ENCODE data around the gene HKDC1.
"Not testable (repeated sequence)": the region's sequence is repeated elsewhere in the genome, so short reads cannot be mapped to it uniquely, and the experiment has no call there.

The HKDC1 gene

DNA sequence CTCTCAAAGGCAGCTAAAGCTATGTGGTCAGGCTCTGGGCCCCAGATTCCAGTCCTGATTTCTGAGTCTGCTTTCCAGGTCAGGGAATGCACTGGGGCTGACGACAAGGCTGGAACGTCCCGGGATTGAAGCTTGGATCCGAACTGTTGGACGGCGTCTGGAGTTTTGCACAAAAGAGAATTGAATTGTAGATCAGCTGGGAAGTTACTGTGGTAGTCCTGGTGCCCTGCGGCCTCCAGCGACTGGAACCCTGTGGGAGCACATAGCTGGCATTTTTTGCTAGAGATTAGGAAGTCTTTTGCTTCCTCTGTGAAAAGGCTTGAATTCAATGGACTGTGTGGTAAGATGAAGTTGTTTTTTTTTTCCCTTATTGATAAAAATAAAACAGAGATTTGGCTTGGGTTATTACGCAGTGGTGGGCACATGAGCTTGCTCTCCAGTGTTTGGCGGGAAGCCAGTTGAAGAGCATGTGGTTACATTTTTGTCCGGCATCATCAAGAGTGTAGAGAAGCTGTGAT is 58.4 kb downstream of the HKDC1 start, which contains the start of gene HK1:
HK1 (plus strand) TSS at position 51 of the 518 bp plus-strand sequence.
- DNase-seq (ENCODE audit: low read depth in 2 of 2): no peak

- no peak for DNase-seq (ENCODE audit: low read depth in 2 of 2)
These were observed 59.0 kb downstream of the HKDC1 start for GRCh38 chr10:69279110-69279509.

GRCh38 chr10:69281507-69282413 is 61.6 kb downstream of the HKDC1 start:
- no peak for DNase-seq (ENCODE audit: low read depth in 2 of 2)

- not testable (repeated sequence) for DNase-seq (ENCODE audit: low read depth in 2 of 2)
These were observed 64.3 kb downstream of the HKDC1 start for GRCh38 chr10:69284402-69284801.

DNA sequence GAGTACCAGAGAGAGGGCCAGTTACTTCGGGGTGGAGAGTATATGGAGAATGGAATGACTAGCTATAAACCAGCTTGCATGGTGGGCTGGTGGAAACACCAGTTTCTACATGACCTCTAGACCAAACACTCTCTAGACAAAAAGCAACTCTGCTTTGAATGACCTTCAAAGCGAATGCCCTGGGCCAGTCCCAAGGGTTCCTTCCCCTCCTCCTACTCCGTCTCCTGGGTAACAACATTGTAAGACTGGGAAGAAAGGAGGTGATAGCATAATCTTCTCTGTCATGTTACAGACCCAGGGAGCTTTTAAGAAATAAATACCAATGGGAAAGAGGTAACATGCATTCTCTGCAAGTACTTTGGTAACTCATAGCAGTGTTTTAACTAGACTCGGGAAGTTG is 65.6 kb downstream of the HKDC1 start:
- DNase-seq (ENCODE audit: low read depth in 2 of 2): no peak

GRCh38 chr10:69287181-69287580 is 67.0 kb downstream of the HKDC1 start:
- DNase-seq (ENCODE audit: low read depth in 2 of 2): no peak

GRCh38 chr10:69290993-69291392 is 70.9 kb downstream of the HKDC1 start:
- DNase-seq (ENCODE audit: low read depth in 2 of 2): no peak

DNA sequence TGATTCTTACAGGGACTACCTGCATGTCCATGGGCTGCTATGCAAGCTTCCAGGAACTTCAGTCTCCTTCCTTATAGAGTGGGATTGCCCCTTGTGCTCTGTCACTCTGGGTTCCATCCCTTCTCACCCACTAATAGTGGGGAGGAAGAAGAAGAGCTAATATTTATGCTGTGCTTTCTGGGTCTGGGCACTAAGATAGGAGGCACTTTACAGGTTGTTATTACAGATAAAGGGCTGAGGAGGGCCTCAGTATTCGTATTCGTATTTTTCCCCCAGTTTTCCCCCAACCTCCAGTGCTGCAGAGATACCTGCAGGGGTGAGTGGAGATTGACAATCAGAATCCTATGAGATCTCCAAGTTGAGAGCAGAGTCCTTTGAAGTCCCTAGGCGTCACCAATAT is 72.3 kb downstream of the HKDC1 start:
- DNase-seq (ENCODE audit: low read depth in 2 of 2): no peak

GRCh38 chr10:69295027-69295636 is 75.0 kb downstream of the HKDC1 start:
- DNase-seq (ENCODE audit: low read depth in 2 of 2): no peak

GRCh38 chr10:69303632-69304051 is 83.5 kb downstream of the HKDC1 start:
- DNase-seq (ENCODE audit: low read depth in 2 of 2): no peak

DNA sequence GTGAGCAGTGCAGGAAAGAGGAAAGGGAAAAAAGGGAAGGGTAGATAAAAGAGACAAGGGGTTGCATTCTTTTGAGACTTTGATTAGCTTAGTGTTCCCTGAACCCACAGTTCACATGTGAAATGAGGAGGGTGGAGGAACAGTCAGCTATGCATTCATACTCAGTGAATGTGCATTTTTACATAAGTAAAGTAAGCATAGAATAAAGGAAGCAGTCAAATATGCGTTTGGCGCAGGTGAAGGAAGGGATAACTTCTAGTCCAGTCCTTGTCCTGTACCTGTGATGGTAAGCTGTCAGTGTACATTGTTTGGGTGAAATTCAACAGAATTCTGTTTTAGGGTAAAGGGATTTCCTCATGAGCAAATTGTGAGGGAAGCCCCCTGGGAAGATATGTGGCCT is 86.3 kb downstream of the HKDC1 start:
- DNase-seq (ENCODE audit: low read depth in 2 of 2): no peak

DNA sequence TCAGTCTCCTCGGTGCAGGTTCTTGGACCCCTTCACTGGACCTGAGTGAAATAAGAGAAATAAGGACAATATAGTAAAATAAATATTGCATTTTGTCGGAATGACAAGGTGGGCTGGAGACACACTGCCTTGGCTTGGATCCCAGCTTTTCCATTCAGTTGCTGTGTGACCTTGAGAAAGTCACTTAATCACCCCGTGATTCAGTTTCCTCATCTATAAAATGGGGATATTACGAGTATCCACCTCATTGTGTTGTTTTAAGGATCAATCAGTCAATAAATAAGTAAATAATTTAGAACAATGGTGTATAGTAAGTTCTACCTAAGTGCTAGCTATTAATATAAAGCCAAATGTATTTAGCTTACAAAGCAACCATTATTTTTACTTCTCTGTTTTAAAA is 87.3 kb downstream of the HKDC1 start:
- no peak for DNase-seq (ENCODE audit: low read depth in 2 of 2)

- not testable (repeated sequence) for DNase-seq (ENCODE audit: low read depth in 2 of 2)
These were observed 88.2 kb downstream of the HKDC1 start for GRCh38 chr10:69308304-69308703.

- no peak for DNase-seq (ENCODE audit: low read depth in 2 of 2)
These were observed 91.2 kb downstream of the HKDC1 start for GRCh38 chr10:69311309-69311708.

DNA sequence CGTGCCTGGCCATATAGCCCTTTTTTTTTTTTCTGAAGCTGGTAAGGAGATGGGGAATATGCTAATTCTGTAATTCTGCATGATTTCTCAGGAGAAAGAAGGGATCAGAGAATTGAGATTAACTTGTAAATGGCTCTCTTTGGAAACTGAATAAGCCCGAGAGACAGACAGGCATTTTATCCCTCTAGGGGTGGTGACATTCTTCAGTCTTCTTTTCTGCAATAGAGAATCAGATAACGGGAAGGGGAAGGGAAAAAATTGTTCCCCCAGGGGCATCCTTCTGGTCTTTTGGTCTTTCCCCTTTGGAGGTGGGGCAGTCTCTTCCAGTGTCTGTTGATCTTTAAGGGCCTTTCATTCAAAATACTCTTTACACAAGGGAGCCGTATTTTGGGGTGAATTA is 92.4 kb downstream of the HKDC1 start:
- DNase-seq (ENCODE audit: low read depth in 2 of 2): no peak

DNA sequence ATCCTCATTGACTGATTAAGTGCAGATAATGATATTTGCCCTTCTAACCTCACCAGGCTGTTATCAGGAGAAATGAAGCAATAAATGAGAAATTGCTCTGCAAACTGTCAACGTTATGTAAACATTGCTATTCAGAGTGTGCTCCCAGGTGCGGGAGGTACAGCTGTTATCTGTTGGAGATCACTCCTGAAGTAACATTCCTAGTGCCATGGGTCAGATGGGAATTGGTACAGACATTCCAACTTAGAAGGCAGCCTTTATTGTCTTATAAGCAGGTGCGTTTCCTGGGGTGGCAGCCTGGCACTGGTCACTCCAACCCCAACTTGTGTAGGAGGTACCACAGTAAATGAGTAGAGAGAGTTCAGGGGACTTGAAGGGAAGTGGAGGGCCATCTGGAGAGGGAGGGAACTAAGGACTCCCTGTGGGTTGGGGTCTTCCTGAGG is 95.0 kb downstream of the HKDC1 start:
- DNase-seq (ENCODE audit: low read depth in 2 of 2): no peak

DNA sequence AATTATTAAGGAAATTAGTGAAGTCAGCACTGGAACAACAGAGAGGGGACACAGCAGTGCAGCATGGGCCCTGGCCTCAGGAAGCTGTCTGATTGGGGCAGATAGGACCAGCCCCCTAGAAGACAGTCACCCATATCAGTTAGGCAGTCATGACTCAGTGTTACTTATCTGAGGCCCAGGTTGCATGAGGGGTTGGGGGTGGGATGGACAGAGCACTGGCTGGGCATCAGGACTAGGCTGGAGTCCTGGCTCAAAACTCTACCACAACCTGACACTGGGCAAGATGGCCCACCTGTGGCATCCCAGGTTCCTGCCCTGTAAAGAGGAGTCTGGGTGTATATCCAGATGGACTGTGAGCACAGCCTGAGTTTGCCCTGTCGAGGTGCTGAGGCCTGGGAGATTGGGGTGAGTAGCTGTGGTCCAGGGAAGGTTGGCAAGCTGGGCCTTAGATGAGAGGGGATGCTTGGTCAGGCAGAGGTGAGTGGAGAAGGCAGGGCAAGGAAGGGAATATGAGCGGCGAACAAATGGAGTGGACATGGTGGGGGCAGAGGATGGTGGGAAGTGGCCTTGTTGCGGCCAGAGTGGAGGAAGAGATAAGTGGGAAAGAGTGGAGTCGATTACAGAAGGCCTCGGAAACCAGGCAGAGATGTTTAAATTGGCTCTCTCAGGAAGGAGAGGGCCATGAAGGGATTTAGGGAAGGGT is 95.6 kb downstream of the HKDC1 start:
- DNase-seq (ENCODE audit: low read depth in 2 of 2): no peak

- no peak for DNase-seq (ENCODE audit: low read depth in 2 of 2)
These were observed 96.4 kb downstream of the HKDC1 start for GRCh38 chr10:69316313-69317059.

Measured in fibroblast of skin of left biceps (primary cell).